Activated T-cell treated with anti-CD3 and anti-CD28 coated beads, Interleukin-2, amount 50 U/mL, for 72 hours (primary cell): ENCODE data around the gene DDX27. TPM values are rescaled to one million over a fixed set of nuclear protein-coding genes. Genes with fewer than 3 reads are reported as not detected.
"Not testable (repeated sequence)": the region's sequence is repeated elsewhere in the genome, so short reads cannot be mapped to it uniquely, and the experiment has no call there.

Source experiments
- ATAC-seq, 2 donors: fragments of 150-1000 bp; cut with Tn5 transposase; replicated peaks in 1 of 2; 2 replicates each; pipeline ENCODE4 v1.10.0; 2021; ENCODE audit warnings: moderate library complexity in 2 of 2, mild to moderate bottlenecking in 1 of 2
- DNase-seq, 2 donors: peaks; one replicate each; pipeline ENCODE4 v3.0.0; 2021 to 2022; ENCODE audit warnings: mixed read lengths in 1 of 2
- H3K27ac Mint-ChIP-seq: one replicate; pipeline ENCODE4 v1.8.0; 2022; ENCODE audit warnings: mild to moderate bottlenecking, moderate library complexity, mixed read lengths
- H3K27me3 Mint-ChIP-seq: one replicate; pipeline ENCODE4 v1.8.0; 2022; ENCODE audit warnings: low read depth, mixed read lengths
- H3K36me3 Mint-ChIP-seq, 2 donors: one replicate each; pipeline ENCODE4 v1.8.0; 2022; ENCODE audit warnings: mixed read lengths in 2 of 2, mild to moderate bottlenecking in 1 of 2; ENCODE audit not compliant: insufficient read depth in 2 of 2
- H3K4me1 Mint-ChIP-seq: one replicate; pipeline ENCODE4 v1.8.0; 2022; ENCODE audit warnings: low read depth, mixed read lengths
- H3K4me3 Mint-ChIP-seq, 2 donors: one replicate each; pipeline ENCODE4 v1.8.0; 2022; ENCODE audit warnings: mild to moderate bottlenecking in 2 of 2, mixed read lengths in 2 of 2, moderate library complexity in 2 of 2
- H3K9me3 Mint-ChIP-seq, 2 donors: one replicate each; pipeline ENCODE4 v1.8.0; 2022; ENCODE audit warnings: mixed read lengths in 2 of 2
- total RNA-seq, 2 donors: library from RNA; stranded (reverse); gene quantifications; one replicate each; pipeline ENCODE4 v1.2.3, GENCODE V29; 2022

DDX27 gene
- 10 to 100 TPM; 49.6 to 49.8 TPM for total RNA-seq

GRCh38 chr20:49219091-49219923, at the start of gene DDX27:
Gene DDX27 (plus strand): TSS chr20:49219416. CDS start chr20:49219449, 33 bp downstream.
- H3K4me1 Mint-ChIP-seq: peaks cover 25% of the 10 kb centered on the region
- peak; percentile 97 for DNase-seq
- no peaks in the 10 kb centered on the region for H3K27me3 Mint-ChIP-seq
- H3K4me3 Mint-ChIP-seq: peak within 1 kb of the TSS; percentile 92 to 99
- peaks cover 6 to 19% of the 10 kb centered on the region in 2 donors for H3K36me3 Mint-ChIP-seq
- peak within 1 kb of the TSS; percentile 91 for H3K27ac Mint-ChIP-seq
- no peaks in the 10 kb centered on the region for H3K9me3 Mint-ChIP-seq
- ATAC-seq: peak; percentile 95 to 97

- DNase-seq: no peak
- peak overlapping the region in 1 of 2 donors; percentile 32 for H3K4me3 Mint-ChIP-seq
- no peaks in the 10 kb centered on the region for H3K9me3 Mint-ChIP-seq
- no peak for ATAC-seq
- no peaks in the 10 kb centered on the region for H3K27me3 Mint-ChIP-seq
- peaks cover 3 to 9% of the 10 kb centered on the region in 2 donors for H3K36me3 Mint-ChIP-seq
- peaks cover 79% of the 10 kb centered on the region for H3K4me1 Mint-ChIP-seq
- peak overlapping the region; percentile 24 for H3K27ac Mint-ChIP-seq
These were observed 49.7 kb upstream of the DDX27 start for GRCh38 chr20:49169547-49169946.

- DNase-seq (no peak), ATAC-seq (no peak)
- Mint-ChIP-seq H3K27ac (peak overlapping the region; percentile 33), H3K27me3 (no peaks in the 10 kb centered on the region), H3K9me3 (no peaks in the 10 kb centered on the region), H3K4me3 (no peak overlapping the region), H3K36me3 (peaks cover 3 to 7% of the 10 kb centered on the region in 2 donors), H3K4me1 (peaks cover 71% of the 10 kb centered on the region)
These were observed 48.5 kb upstream of the DDX27 start for GRCh38 chr20:49170714-49171113.

- no peak overlapping the region for H3K4me3 Mint-ChIP-seq
- H3K9me3 Mint-ChIP-seq: no peaks in the 10 kb centered on the region
- peaks cover 60% of the 10 kb centered on the region for H3K4me1 Mint-ChIP-seq
- no peaks in the 10 kb centered on the region for H3K27me3 Mint-ChIP-seq
- DNase-seq: no peak
- no peak for ATAC-seq
- peaks cover 3 to 10% of the 10 kb centered on the region in 2 donors for H3K36me3 Mint-ChIP-seq
- no peak overlapping the region for H3K27ac Mint-ChIP-seq
These were observed 47.3 kb upstream of the DDX27 start for GRCh38 chr20:49171909-49172308.

GRCh38 chr20:49172413-49172812, 46.8 kb upstream of the DDX27 start:
- H3K36me3 Mint-ChIP-seq: peaks cover 3 to 10% of the 10 kb centered on the region in 2 donors
- H3K27ac Mint-ChIP-seq: peak overlapping the region; percentile 72
- ATAC-seq: no peak

GRCh38 chr20:49174183-49174582, 45.0 kb upstream of the DDX27 start:
- Mint-ChIP-seq H3K9me3 (no peaks in the 10 kb centered on the region), H3K4me3 (no peak overlapping the region), H3K36me3 (peaks cover 3 to 16% of the 10 kb centered on the region in 2 donors), H3K27me3 (no peaks in the 10 kb centered on the region), H3K4me1 (peaks cover 42% of the 10 kb centered on the region), H3K27ac (no peak overlapping the region)
- no peak for DNase-seq
- no peak for ATAC-seq

More at GRCh38 chr20:49172413-49172812, 46.8 kb upstream of the DDX27 start:
- Mint-ChIP-seq H3K4me1 (peaks cover 54% of the 10 kb centered on the region), H3K9me3 (no peaks in the 10 kb centered on the region), H3K27me3 (no peaks in the 10 kb centered on the region), H3K4me3 (no peak overlapping the region)
- no peak for DNase-seq

GRCh38 chr20:49179368-49180277, 39.6 kb upstream of the DDX27 start:
- Mint-ChIP-seq H3K27ac (peak overlapping the region; percentile 80), H3K9me3 (no peaks in the 10 kb centered on the region), H3K36me3 (peaks cover 0 to 9% of the 10 kb centered on the region in 2 donors), H3K27me3 (no peaks in the 10 kb centered on the region), H3K4me1 (peaks cover 57% of the 10 kb centered on the region), H3K4me3 (no peak overlapping the region)
- ATAC-seq (no peak), DNase-seq (no peak)

GRCh38 chr20:49181265-49181877, 37.8 kb upstream of the DDX27 start:
- H3K27me3 Mint-ChIP-seq: no peaks in the 10 kb centered on the region
- H3K4me1 Mint-ChIP-seq: peaks cover 74% of the 10 kb centered on the region
- peaks cover 0 to 8% of the 10 kb centered on the region in 2 donors for H3K36me3 Mint-ChIP-seq
- ATAC-seq: no peak
- H3K27ac Mint-ChIP-seq: peak overlapping the region; percentile 68
- no peaks in the 10 kb centered on the region for H3K9me3 Mint-ChIP-seq
- H3K4me3 Mint-ChIP-seq: peak overlapping the region in 1 of 2 donors; percentile 40
- DNase-seq: no peak

GRCh38 chr20:49183444-49183843, 35.8 kb upstream of the DDX27 start:
- Mint-ChIP-seq H3K27me3 (no peaks in the 10 kb centered on the region), H3K4me3 (peak overlapping the region; percentile 37 to 50), H3K36me3 (peaks cover 2 to 3% of the 10 kb centered on the region in 2 donors), H3K9me3 (no peaks in the 10 kb centered on the region), H3K27ac (no peak overlapping the region), H3K4me1 (peaks cover 81% of the 10 kb centered on the region)
- no peak for ATAC-seq
- no peak for DNase-seq

- H3K9me3 Mint-ChIP-seq: not testable (repeated sequence)
- H3K27ac Mint-ChIP-seq: peak overlapping the region; percentile 30
- H3K4me1 Mint-ChIP-seq: peaks cover 82% of the 10 kb centered on the region
These were observed 35.1 kb upstream of the DDX27 start for GRCh38 chr20:49184084-49184501.

GRCh38 chr20:49184691-49185070, 34.5 kb upstream of the DDX27 start:
- Mint-ChIP-seq H3K9me3 (no peaks in the 10 kb centered on the region), H3K27me3 (no peaks in the 10 kb centered on the region), H3K27ac (peak overlapping the region; percentile 88), H3K4me3 (peak overlapping the region; percentile 71 to 88), H3K4me1 (peaks cover 76% of the 10 kb centered on the region), H3K36me3 (peaks cover 2 to 3% of the 10 kb centered on the region in 2 donors)
- no peak for DNase-seq
- ATAC-seq: no peak

More at GRCh38 chr20:49184084-49184501, 35.1 kb upstream of the DDX27 start:
- H3K27me3 Mint-ChIP-seq, ATAC-seq, H3K36me3 Mint-ChIP-seq, DNase-seq: not testable (repeated sequence)
- peak overlapping the region; percentile 50 to 71 for H3K4me3 Mint-ChIP-seq

GRCh38 chr20:49185071-49185761, 34.0 kb upstream of the DDX27 start:
- Mint-ChIP-seq H3K9me3 (no peaks in the 10 kb centered on the region), H3K27ac (peak overlapping the region; percentile 88), H3K4me1 (peaks cover 70% of the 10 kb centered on the region), H3K27me3 (no peaks in the 10 kb centered on the region), H3K36me3 (peaks cover 2 to 3% of the 10 kb centered on the region in 2 donors), H3K4me3 (peak overlapping the region; percentile 71 to 88)
- ATAC-seq: no peak
- no peak for DNase-seq
